PFSK-1 (cell line): ENCODE results near the gene OXNAD1.

ENCODE experiments used
- FOXP2 ChIP-seq: optimal IDR thresholded peaks from 2 replicates; pipeline ENCODE3; 2011; ENCODE audit warnings: borderline replicate concordance, control low read depth, inconsistent platforms; ENCODE audit not compliant: insufficient read depth; ENCODE audit errors: extremely low read length, extremely low read depth
- POLR2AphosphoS5 ChIP-seq: IDR thresholded peaks from 2 replicates; pipeline ENCODE4 v1.6.1; 2012; ENCODE audit warnings: low read depth, mild to moderate bottlenecking, control low read depth, low read length, moderate library complexity
- REST ChIP-seq, 2 experiments: IDR thresholded peaks; 2 replicates each; pipeline versions ENCODE4 v1.6.1 to v1.8.0; 2011 to 2012; ENCODE audit warnings: low read depth in 2 of 2, low read length in 2 of 2, control low read depth in 1 of 2, inconsistent platforms in 1 of 2, mild to moderate bottlenecking in 1 of 2, moderate library complexity in 1 of 2; ENCODE audit not compliant: insufficient read depth in 1 of 2
- SIN3A ChIP-seq: IDR thresholded peaks from 2 replicates; pipeline ENCODE4 v1.6.1; 2012; ENCODE audit warnings: mild to moderate bottlenecking, low read length, moderate library complexity, borderline replicate concordance; ENCODE audit not compliant: insufficient read depth
- TAF1 ChIP-seq: IDR thresholded peaks from 2 replicates; pipeline ENCODE4 v1.6.1; 2012; ENCODE audit warnings: low read length, control low read depth, borderline replicate concordance; ENCODE audit not compliant: insufficient read depth

The OXNAD1 gene

GRCh38 chr3:16319723-16320122 is 54.7 kb downstream of the OXNAD1 start:
- TF ChIP-seq SIN3A = no peak
- no peak for TF ChIP-seq REST (IDR thresholded peaks at IDR 0.05; ENCODE audit: insufficient read depth in 1 of 2, low read depth in 2 of 2, low read length in 2 of 2)
- no peak for TF ChIP-seq FOXP2
- no peak for TF ChIP-seq POLR2AphosphoS5
- TF ChIP-seq TAF1 = no peak

GRCh38 chr3:16320711-16321110 is 55.7 kb downstream of the OXNAD1 start:
- TF ChIP-seq REST (IDR thresholded peaks at IDR 0.05; ENCODE audit: insufficient read depth in 1 of 2, low read depth in 2 of 2, low read length in 2 of 2) (no peak), TAF1 (no peak), FOXP2 (no peak), SIN3A (no peak), POLR2AphosphoS5 (no peak)

- no peak for TF ChIP-seq TAF1
- TF ChIP-seq REST (IDR thresholded peaks at IDR 0.05; ENCODE audit: insufficient read depth in 1 of 2, low read depth in 2 of 2, low read length in 2 of 2) = no peak
- TF ChIP-seq FOXP2 = no peak
- no peak for TF ChIP-seq POLR2AphosphoS5
- no peak for TF ChIP-seq SIN3A
Measured at GRCh38 chr3:16322189-16322588, 57.2 kb downstream of the OXNAD1 start.

GRCh38 chr3:16323737-16324136 is 58.7 kb downstream of the OXNAD1 start:
- TF ChIP-seq SIN3A (no peak), REST (IDR thresholded peaks at IDR 0.05; ENCODE audit: insufficient read depth in 1 of 2, low read depth in 2 of 2, low read length in 2 of 2) (no peak), POLR2AphosphoS5 (no peak), FOXP2 (no peak), TAF1 (no peak)

GRCh38 chr3:16325850-16326249 is 60.8 kb downstream of the OXNAD1 start:
- no peak for TF ChIP-seq REST (IDR thresholded peaks at IDR 0.05; ENCODE audit: insufficient read depth in 1 of 2, low read depth in 2 of 2, low read length in 2 of 2)
- no peak for TF ChIP-seq TAF1
- TF ChIP-seq SIN3A = no peak
- no peak for TF ChIP-seq POLR2AphosphoS5
- TF ChIP-seq FOXP2 = no peak
